Endodermal cell (in vitro differentiated cells): ENCODE measurements around the gene SH3TC1. TPM values are rescaled to one million over a fixed set of nuclear protein-coding genes. Genes with fewer than 3 reads are reported as not detected.

Experiments
- DNase-seq: peaks from one replicate; pipeline ENCODE4 v3.0.0-alpha.2; 2017
- H3K27ac ChIP-seq: 2 replicates; pipeline ENCODE4 v1.5.1; 2013; ENCODE audit warnings: mild to moderate bottlenecking, low read depth, low read length, moderate library complexity
- H3K27me3 ChIP-seq: 2 replicates; pipeline ENCODE4 v1.6.1; 2013; ENCODE audit warnings: mild to moderate bottlenecking, low read length, moderate library complexity; ENCODE audit not compliant: insufficient read depth, control insufficient read depth, poor library complexity, severe bottlenecking
- H3K36me3 ChIP-seq: 2 replicates; pipeline ENCODE4 v1.7.0; 2013; ENCODE audit warnings: mild to moderate bottlenecking, low read length, moderate library complexity; ENCODE audit not compliant: control insufficient read depth, insufficient read depth
- H3K4me1 ChIP-seq: one replicate; pipeline ENCODE4 v1.7.0; 2013; ENCODE audit warnings: low read length; ENCODE audit not compliant: control insufficient read depth, insufficient read depth
- H3K4me3 ChIP-seq: 2 replicates; pipeline ENCODE4 v1.5.1; 2013; ENCODE audit warnings: mild to moderate bottlenecking, low read length, moderate library complexity
- H3K9ac ChIP-seq: 2 replicates; pipeline ENCODE4 v1.6.1; 2013; ENCODE audit warnings: mild to moderate bottlenecking, low read length, moderate library complexity; ENCODE audit not compliant: poor library complexity, severe bottlenecking; ENCODE audit errors: extremely low read depth
- H3K9me3 ChIP-seq: 2 replicates; pipeline ENCODE4 v1.6.1; 2013; ENCODE audit warnings: mild to moderate bottlenecking, low read length, moderate library complexity; ENCODE audit not compliant: control insufficient read depth
- H3K27ac Mint-ChIP-seq: 2 replicates; pipeline ENCODE4 v1.8.0; 2020; ENCODE audit warnings: mixed read lengths
- H3K27me3 Mint-ChIP-seq: 2 replicates; pipeline ENCODE4 v1.8.0; 2021; ENCODE audit warnings: mild to moderate bottlenecking, mixed read lengths; ENCODE audit not compliant: insufficient read depth
- H3K36me3 Mint-ChIP-seq: 2 replicates; pipeline ENCODE4 v1.8.0; 2020; ENCODE audit warnings: low read depth, mixed read lengths
- H3K4me1 Mint-ChIP-seq: 2 replicates; pipeline ENCODE4 v1.8.0; 2020; ENCODE audit warnings: mixed read lengths
- H3K4me3 Mint-ChIP-seq: 2 replicates; pipeline ENCODE4 v1.8.0; 2020; ENCODE audit warnings: mild to moderate bottlenecking, moderate library complexity, mixed read lengths
- H3K9me3 Mint-ChIP-seq: 2 replicates; pipeline ENCODE4 v1.8.0; 2020; ENCODE audit warnings: mild to moderate bottlenecking, mixed read lengths
- WGBS, 2 experiments: methylation state at CpG; one replicate each; pipeline versions ENCODE4 v1.1.5 to v1.1.7; 2013; ENCODE audit warnings: missing lambda C conversion rate in 2 of 2, mixed read lengths in 1 of 2; ENCODE audit not compliant: insufficient coverage in 1 of 2, insufficient read length in 1 of 2; 5-methylcytosine and 5-hydroxymethylcytosine counted together
- total RNA-seq, 2 donors: library from RNA; stranded (reverse); fragmentation: NEBNext Ultra II Directional in 1 of 2; extraction: Animal tissue kit (Norgen Biotek cat#: 25700) in 1 of 2; gene quantifications; 2 replicates in 1 of 2; 3 replicates in 1 of 2; pipeline ENCODE4 v1.2.1, GENCODE V29; 2021
- TF ChIP-seq, protein P1 (sequence below): fragments of 200-600 bp; sonication (generic); conservative IDR thresholded peaks from 2 replicates; pipeline ENCODE4 v1.5.0; 2021; ENCODE audit warnings: antibody characterized with exemption, mild to moderate bottlenecking

Gene SH3TC1
- total RNA-seq, 2 donors from 2014 or later, result 1.9 to 2.6 TPM

DNA sequence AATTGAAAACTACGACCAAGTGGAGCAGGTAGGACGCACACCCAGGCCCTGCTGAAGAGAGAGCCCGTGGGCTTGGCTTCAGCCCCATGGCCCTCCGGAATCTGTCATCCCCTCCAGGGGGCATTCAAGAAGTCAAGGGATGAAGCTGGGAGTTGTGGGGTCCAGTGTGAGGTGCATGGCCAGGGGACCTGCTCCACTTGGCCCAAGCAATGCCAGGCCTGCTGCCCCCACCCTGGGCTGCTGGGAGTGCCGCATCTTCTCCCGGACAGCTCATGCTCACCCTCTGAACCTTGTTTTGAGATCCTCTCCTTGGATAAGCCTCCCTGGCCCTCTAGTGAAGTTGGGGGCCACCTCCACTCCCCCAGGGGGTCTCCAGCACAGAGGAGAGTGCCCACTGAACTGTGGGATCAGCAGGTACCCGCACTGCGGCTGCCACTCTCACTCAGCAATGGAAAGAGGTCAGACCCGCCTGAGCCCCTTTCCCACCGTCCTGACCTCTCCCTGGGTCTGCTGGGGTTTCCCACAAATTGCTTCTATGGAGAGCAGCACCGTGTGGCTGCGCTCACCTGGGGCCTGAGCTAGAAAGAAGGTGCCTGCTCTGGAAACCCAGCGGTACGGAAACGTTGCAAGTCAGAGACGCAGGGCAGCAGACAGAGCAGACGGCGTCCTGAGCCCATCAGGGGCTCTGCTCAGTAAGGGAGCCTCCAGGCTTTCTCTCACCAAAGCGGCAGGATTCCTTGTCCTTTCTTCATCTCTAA is 35.5 kb upstream of the SH3TC1 start:
- TF ChIP-seq, protein P1, sequence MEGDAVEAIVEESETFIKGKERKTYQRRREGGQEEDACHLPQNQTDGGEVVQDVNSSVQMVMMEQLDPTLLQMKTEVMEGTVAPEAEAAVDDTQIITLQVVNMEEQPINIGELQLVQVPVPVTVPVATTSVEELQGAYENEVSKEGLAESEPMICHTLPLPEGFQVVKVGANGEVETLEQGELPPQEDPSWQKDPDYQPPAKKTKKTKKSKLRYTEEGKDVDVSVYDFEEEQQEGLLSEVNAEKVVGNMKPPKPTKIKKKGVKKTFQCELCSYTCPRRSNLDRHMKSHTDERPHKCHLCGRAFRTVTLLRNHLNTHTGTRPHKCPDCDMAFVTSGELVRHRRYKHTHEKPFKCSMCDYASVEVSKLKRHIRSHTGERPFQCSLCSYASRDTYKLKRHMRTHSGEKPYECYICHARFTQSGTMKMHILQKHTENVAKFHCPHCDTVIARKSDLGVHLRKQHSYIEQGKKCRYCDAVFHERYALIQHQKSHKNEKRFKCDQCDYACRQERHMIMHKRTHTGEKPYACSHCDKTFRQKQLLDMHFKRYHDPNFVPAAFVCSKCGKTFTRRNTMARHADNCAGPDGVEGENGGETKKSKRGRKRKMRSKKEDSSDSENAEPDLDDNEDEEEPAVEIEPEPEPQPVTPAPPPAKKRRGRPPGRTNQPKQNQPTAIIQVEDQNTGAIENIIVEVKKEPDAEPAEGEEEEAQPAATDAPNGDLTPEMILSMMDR, result no peak
- peaks cover 39% of the 10 kb centered on the region for H3K27me3 Mint-ChIP-seq
- no peaks in the 10 kb centered on the region for H3K36me3 ChIP-seq
- no peaks in the 10 kb centered on the region for H3K4me1 ChIP-seq
- H3K9ac ChIP-seq, result no peak overlapping the region
- H3K4me3 ChIP-seq, result no peak overlapping the region
- H3K4me1 Mint-ChIP-seq, result peaks cover 4% of the 10 kb centered on the region
- H3K27me3 ChIP-seq, result peaks cover 27% of the 10 kb centered on the region
- 89 to 90% methylated on average over 14 to 19 of the region's 19 CpGs for WGBS, 2 experiments
- no peak overlapping the region for H3K4me3 Mint-ChIP-seq
- DNase-seq, result no peak
- H3K27ac ChIP-seq, result no peak overlapping the region
- no peaks in the 10 kb centered on the region for H3K36me3 Mint-ChIP-seq
- peaks cover 8% of the 10 kb centered on the region for H3K9me3 ChIP-seq
- no peak overlapping the region for H3K27ac Mint-ChIP-seq
- H3K9me3 Mint-ChIP-seq, result peaks cover 9% of the 10 kb centered on the region

DNA sequence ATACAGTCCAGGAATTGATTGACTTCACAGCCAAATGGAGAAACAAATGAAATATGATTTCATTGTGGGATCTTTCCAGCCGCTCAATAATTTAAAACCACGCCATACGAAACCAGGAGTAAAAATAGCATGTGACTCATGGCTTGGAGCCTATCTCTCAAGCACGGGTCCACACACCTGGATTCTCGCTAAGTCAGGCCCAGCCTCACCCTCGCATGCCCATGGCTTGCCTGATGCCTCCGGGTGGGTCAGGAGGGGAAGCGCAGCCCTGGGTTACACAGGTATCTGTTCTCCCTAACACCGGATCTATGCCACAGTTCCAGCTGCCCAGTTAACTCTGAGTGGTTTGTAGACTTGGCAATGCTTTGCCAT is 34.9 kb upstream of the SH3TC1 start:
- no peaks in the 10 kb centered on the region for H3K36me3 Mint-ChIP-seq
- 90 to 92% methylated on average over 8 to 9 of the region's 9 CpGs for WGBS, 2 experiments
- Histone ChIP-seq H3K4me1 (no peaks in the 10 kb centered on the region), H3K9ac (no peak overlapping the region), H3K27me3 (peaks cover 26% of the 10 kb centered on the region), H3K4me3 (no peak overlapping the region), H3K9me3 (peaks cover 13% of the 10 kb centered on the region), H3K36me3 (no peaks in the 10 kb centered on the region), H3K27ac (no peak overlapping the region)
- H3K9me3 Mint-ChIP-seq, result peaks cover 14% of the 10 kb centered on the region
- H3K4me3 Mint-ChIP-seq, result no peak overlapping the region
- peaks cover 2% of the 10 kb centered on the region for H3K4me1 Mint-ChIP-seq
- H3K27me3 Mint-ChIP-seq, result peaks cover 35% of the 10 kb centered on the region
- TF ChIP-seq, protein P1, result no peak
- no peak for DNase-seq
- no peak overlapping the region for H3K27ac Mint-ChIP-seq

GRCh38 chr4:8164687-8165086 is 34.4 kb upstream of the SH3TC1 start:
- Histone ChIP-seq H3K27me3 (peaks cover 21% of the 10 kb centered on the region), H3K9ac (no peak overlapping the region), H3K4me3 (no peak overlapping the region), H3K9me3 (peaks cover 14% of the 10 kb centered on the region), H3K4me1 (no peaks in the 10 kb centered on the region), H3K36me3 (no peaks in the 10 kb centered on the region), H3K27ac (no peak overlapping the region)
- Mint-ChIP-seq H3K9me3 (peaks cover 14% of the 10 kb centered on the region), H3K27me3 (peaks cover 31% of the 10 kb centered on the region), H3K36me3 (no peaks in the 10 kb centered on the region), H3K4me3 (no peak overlapping the region), H3K4me1 (no peaks in the 10 kb centered on the region), H3K27ac (no peak overlapping the region)
- no peak for DNase-seq
- TF ChIP-seq, protein P1, result no peak
- WGBS, 2 experiments, result 83 to 91% methylated on average over 9 to 10 of the region's 10 CpGs
